A549 (cell line): Measurements from ENCODE around the gene EPN1. TPM values are rescaled to one million over a fixed set of nuclear protein-coding genes. Genes with fewer than 3 reads are reported as not detected.

Experiments
- ATAC-seq, 2 experiments: fragments of 200-7000 bp in 1 of 2; fragments of >200 bp in 1 of 2; cut with Nextera tagmentation in 1 of 2; cut with Tn5 transposase in 1 of 2; 3 replicates each; pipeline versions ENCODE4 v1.8.0 to v1.9.1; 2018 to 2020; ENCODE audit warnings: mild to moderate bottlenecking in 1 of 2, moderate library complexity in 1 of 2
- CTCF ChIA-PET: fragments of 300-600 bp; sonication (Branson Sonifier 250); formaldehyde crosslinking; extraction: SDS; loops from one replicate; lab custom pipeline; 2021; ENCODE audit warnings: antibody characterized with exemption, inconsistent platforms; lab: Yijun Ruan, JAX
- POLR2A ChIA-PET: fragments of 350-600 bp; formaldehyde crosslinking; extraction: SDS; loops from one replicate; lab custom pipeline; 2021; ENCODE audit warnings: antibody characterized with exemption, inconsistent platforms; lab: Yijun Ruan, JAX
- DNase-seq, 2 experiments: peaks; one replicate each; pipeline versions ENCODE4 v3.0.0 to v3.0.0-alpha.2; 2011 to 2016; ENCODE audit warnings: low read depth in 1 of 2, low spot score in 1 of 2
- FAIRE-seq: peaks from 2 replicates; lab custom pipeline; 2011; peaks lifted over from hg19 to GRCh38; lab: Jason Lieb, UNC
- H3K27ac ChIP-seq, 2 experiments: fragments of >200 bp; sonication (Bioruptor Twin); formaldehyde crosslinking; 3 replicates each; pipeline ENCODE4 v1.5.1; 2016 to 2017
- H3K4me1 ChIP-seq: fragments of >200 bp; sonication (Bioruptor Twin); formaldehyde crosslinking; 3 replicates; pipeline ENCODE4 v1.6.1; 2016
- H3K4me2 ChIP-seq: fragments of >200 bp; sonication (Bioruptor Twin); formaldehyde crosslinking; 3 replicates; pipeline ENCODE4 v1.6.1; 2016
- H3K4me3 ChIP-seq: fragments of >200 bp; sonication (Bioruptor Twin); formaldehyde crosslinking; 3 replicates; pipeline ENCODE4 v1.5.1; 2016
- H3K9me3 ChIP-seq: fragments of >200 bp; sonication (Bioruptor Twin); formaldehyde crosslinking; 3 replicates; pipeline ENCODE4 v1.6.1; 2016
- ATOH8 ChIP-seq: fragments of 250-450 bp; sonication (Bioruptor Pico); IDR thresholded peaks from 2 replicates; pipeline ENCODE4 v1.5.0; 2020; ENCODE audit warnings: low read depth, mild to moderate bottlenecking, moderate library complexity
- CBX2 ChIP-seq: fragments of 200-600 bp; sonication (generic); IDR thresholded peaks from 2 replicates; pipeline ENCODE4 v1.6.1; 2016; ENCODE audit warnings: low read depth, mild to moderate bottlenecking, borderline replicate concordance
- CEBPB ChIP-seq, 2 experiments: fragments of >200 bp in 1 of 2; sonication (Bioruptor Twin) in 1 of 2; formaldehyde crosslinking in 1 of 2; IDR thresholded peaks; 2 replicates each; pipeline ENCODE4 v1.6.1; 2012 to 2016
- CHD2 ChIP-seq: fragments of 150-350 bp; IDR thresholded peaks from 2 replicates; pipeline ENCODE4 v1.6.1; 2014; ENCODE audit warnings: low read length; ENCODE audit not compliant: partially characterized antibody
- CHD4 ChIP-seq: fragments of 200-600 bp; sonication (generic); IDR thresholded peaks from 2 replicates; pipeline ENCODE4 v1.6.1; 2016; ENCODE audit warnings: antibody characterized with exemption, mild to moderate bottlenecking, borderline replicate concordance
- EP300 ChIP-seq, 2 experiments: fragments of >200 bp; sonication (Bioruptor Twin); formaldehyde crosslinking; IDR thresholded peaks; 2 replicates in 1 of 2; 3 replicates in 1 of 2; pipeline ENCODE4 v1.6.1; 2016 to 2017
- ESRRA ChIP-seq: fragments of 150-350 bp; IDR thresholded peaks from 2 replicates; pipeline ENCODE4 v1.6.1; 2014; ENCODE audit warnings: mild to moderate bottlenecking, low read length, borderline replicate concordance
- FOSB ChIP-seq: fragments of 250-450 bp; sonication (Bioruptor Pico); IDR thresholded peaks from 2 replicates; pipeline ENCODE4 v1.5.0; 2020; ENCODE audit warnings: mild to moderate bottlenecking, moderate library complexity
- FOSL2 ChIP-seq, 2 experiments: fragments of 450-650 bp in 1 of 2; fragments of >200 bp in 1 of 2; sonication (Bioruptor Twin) in 1 of 2; formaldehyde crosslinking; IDR thresholded peaks; 2 replicates each; pipeline versions ENCODE4 v1.5.0 to v1.6.1; 2016 to 2020; ENCODE audit warnings: mild to moderate bottlenecking in 1 of 2, moderate library complexity in 1 of 2
- GATA3 ChIP-seq: IDR thresholded peaks from 2 replicates; pipeline ENCODE4 v1.6.1; 2012; ENCODE audit warnings: borderline replicate concordance
- HDAC2 ChIP-seq: fragments of 200-600 bp; sonication (generic); IDR thresholded peaks from 2 replicates; pipeline ENCODE4 v1.6.1; 2016
- HOXB5 ChIP-seq: fragments of 250-450 bp; sonication (Bioruptor Pico); IDR thresholded peaks from 2 replicates; pipeline ENCODE4 v1.5.0; 2020; ENCODE audit warnings: mild to moderate bottlenecking, moderate library complexity
- MAZ ChIP-seq: fragments of 150-350 bp; IDR thresholded peaks from 2 replicates; pipeline ENCODE4 v1.6.1; 2014; ENCODE audit warnings: antibody characterized with exemption, low read depth, low read length, borderline replicate concordance
- NFE2L2 ChIP-seq: fragments of 150-350 bp; conservative IDR thresholded peaks from 2 replicates; pipeline ENCODE4 v1.6.1; 2014; ENCODE audit warnings: low read length
- NPAS2 ChIP-seq: fragments of 250-450 bp; sonication (Bioruptor Pico); IDR thresholded peaks from 2 replicates; pipeline ENCODE4 v1.8.0; 2022; ENCODE audit warnings: mild to moderate bottlenecking, moderate library complexity, borderline replicate concordance
- PHF8 ChIP-seq: fragments of 200-600 bp; sonication (generic); IDR thresholded peaks from 2 replicates; pipeline ENCODE4 v1.6.1; 2016; ENCODE audit warnings: low read depth, mild to moderate bottlenecking, antibody characterized with exemption, moderate library complexity, borderline replicate concordance
- RAD21 ChIP-seq, 2 experiments: fragments of >200 bp in 1 of 2; sonication (Bioruptor Twin) in 1 of 2; formaldehyde crosslinking in 1 of 2; IDR thresholded peaks in 1 of 2; conservative IDR thresholded peaks in 1 of 2; 2 replicates in 1 of 2; 3 replicates in 1 of 2; pipeline ENCODE4 v1.6.1; 2012 to 2018; ENCODE audit warnings: inconsistent platforms in 1 of 2
- RARB ChIP-seq: fragments of 250-450 bp; sonication (Bioruptor Pico); IDR thresholded peaks from 2 replicates; pipeline ENCODE4 v1.8.0; 2021; ENCODE audit warnings: mild to moderate bottlenecking, moderate library complexity
- SMC3 ChIP-seq: fragments of >200 bp; sonication (Bioruptor Twin); formaldehyde crosslinking; IDR thresholded peaks from 3 replicates; pipeline ENCODE4 v1.6.1; 2018; ENCODE audit warnings: inconsistent platforms
- SREBF2 ChIP-seq: fragments of 450-650 bp; IDR thresholded peaks from 2 replicates; pipeline ENCODE4 v1.6.1; 2014; ENCODE audit warnings: mild to moderate bottlenecking, moderate library complexity
- TP53 ChIP-seq: fragments of 250-450 bp; sonication (Bioruptor Pico); IDR thresholded peaks from 2 replicates; pipeline ENCODE4 v1.5.0; 2021; ENCODE audit warnings: mild to moderate bottlenecking, moderate library complexity
- ZC3H11A ChIP-seq: fragments of 450-650 bp; IDR thresholded peaks from 2 replicates; pipeline ENCODE4 v1.6.1; 2014; ENCODE audit warnings: antibody characterized with exemption, mild to moderate bottlenecking
- ZFP36 ChIP-seq: fragments of 450-650 bp; IDR thresholded peaks from 2 replicates; pipeline ENCODE4 v1.6.1; 2014; ENCODE audit warnings: borderline replicate concordance; ENCODE audit not compliant: partially characterized antibody
- ZNF302 ChIP-seq: fragments of 250-450 bp; sonication (Bioruptor Pico); IDR thresholded peaks from 2 replicates; pipeline ENCODE4 v1.9.0; 2021; ENCODE audit warnings: inconsistent platforms, mild to moderate bottlenecking, moderate library complexity
- WGBS: methylation state at CpG from one replicate; pipeline ENCODE4 v1.1.6; 2017; ENCODE audit errors: missing lambda C conversion rate; 5-methylcytosine and 5-hydroxymethylcytosine counted together
- polyA plus RNA-seq, 4 experiments: library from polyadenylated mRNA; depleted of rRNA in 3 of 4; stranded (reverse); fragments of >200 nt; fragmentation: RNase III in 1 of 4; extraction: RNeasy Plus Mini Kit Qiagen cat#74134 plus additional on column Dnase treatment in 1 of 4; gene quantifications; 2 replicates in 3 of 4; 3 replicates in 1 of 4; pipeline ENCODE4 v1.2.3, GENCODE V29; 2011 to 2017
- TF ChIP-seq, protein P1 (sequence below): IDR thresholded peaks from 2 replicates; pipeline ENCODE4 v1.6.1; 2012
- TF ChIP-seq, protein P2 (sequence below): IDR thresholded peaks from 2 replicates; pipeline ENCODE4 v1.6.1; 2012

The EPN1 gene
- polyA plus RNA-seq, 2 of the 4 experiments (the other 2 are of a cell fraction), result 43.7 to 139 TPM

DNA sequence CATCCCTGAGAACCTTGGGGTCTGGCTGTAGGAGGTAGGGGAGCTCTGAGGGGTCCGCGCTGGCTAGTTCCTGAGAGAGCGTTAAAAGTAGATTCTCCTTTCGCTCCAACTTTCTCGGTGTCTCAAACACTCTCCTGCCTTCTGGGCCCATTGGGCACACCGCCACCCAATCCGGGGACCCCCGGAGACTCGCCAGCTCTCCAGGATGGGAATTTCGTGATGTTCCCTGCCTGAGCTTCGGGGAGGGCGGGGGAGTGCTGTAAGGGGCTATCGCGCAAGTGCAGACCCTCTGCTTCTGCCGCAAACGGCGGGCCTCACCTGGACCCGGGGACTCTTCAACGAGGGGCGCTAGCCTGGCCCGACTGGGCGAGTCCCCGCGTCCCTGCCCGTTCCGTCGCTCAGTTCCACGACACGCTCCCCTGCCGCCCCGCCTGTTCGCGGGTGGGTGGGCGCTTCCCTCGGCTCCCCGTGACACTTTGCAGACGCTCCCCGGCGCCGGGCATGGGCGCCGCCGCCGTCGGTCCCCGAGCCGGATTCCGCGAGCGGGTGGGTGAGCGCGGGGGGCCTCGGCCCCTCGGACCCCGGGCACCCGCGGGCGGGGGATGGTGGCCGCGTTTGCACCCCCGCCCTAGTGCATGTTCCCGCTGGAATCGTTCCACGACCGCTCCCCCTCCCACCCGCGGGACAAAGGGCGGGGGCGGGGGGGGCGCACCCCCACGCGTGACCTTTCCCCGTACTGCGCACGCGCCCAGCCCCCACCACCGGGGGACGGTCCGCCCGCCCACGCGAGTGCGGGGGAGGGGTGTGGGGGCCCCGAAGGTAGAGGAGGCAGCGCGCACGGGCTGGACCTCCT is 27.1 kb upstream of the EPN1 start, which contains the start of gene CCDC106 (continued):
- TF ChIP-seq CEBPB (IDR thresholded peaks at IDR 0.05) (no peak), RARB (CRISPR knock-in tag) (no peak), PHF8 (peak; percentile 43; the same call in 1 of the 2 replicates), CHD4 (no peak), ATOH8 (CRISPR knock-in tag) (no peak), EP300 (IDR thresholded peaks at IDR 0.05) (no peak), ZNF302 (CRISPR knock-in tag) (no peak), NFE2L2 (no peak), HOXB5 (CRISPR knock-in tag) (0 out of 2 replicates have a peak, but pooled peaks have one; percentile 15), TP53 (CRISPR knock-in tag) (no peak), ZFP36 (no peak), ZC3H11A (no peak), HDAC2 (no peak), FOSL2 (IDR thresholded peaks at IDR 0.05) (no peak), FOSL2 (CRISPR knock-in tag; IDR thresholded peaks at IDR 0.05) (no peak), CBX2 (no peak), MAZ (no peak), CHD2 (no peak), FOSB (CRISPR knock-in tag) (no peak), ESRRA (no peak), SMC3 (no peak), NPAS2 (no peak)
- TF ChIP-seq, protein P1, sequence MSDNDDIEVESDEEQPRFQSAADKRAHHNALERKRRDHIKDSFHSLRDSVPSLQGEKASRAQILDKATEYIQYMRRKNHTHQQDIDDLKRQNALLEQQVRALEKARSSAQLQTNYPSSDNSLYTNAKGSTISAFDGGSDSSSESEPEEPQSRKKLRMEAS, result peak; percentile 30; the same call in 1 of the 2 replicates
- TF ChIP-seq, protein P2, sequence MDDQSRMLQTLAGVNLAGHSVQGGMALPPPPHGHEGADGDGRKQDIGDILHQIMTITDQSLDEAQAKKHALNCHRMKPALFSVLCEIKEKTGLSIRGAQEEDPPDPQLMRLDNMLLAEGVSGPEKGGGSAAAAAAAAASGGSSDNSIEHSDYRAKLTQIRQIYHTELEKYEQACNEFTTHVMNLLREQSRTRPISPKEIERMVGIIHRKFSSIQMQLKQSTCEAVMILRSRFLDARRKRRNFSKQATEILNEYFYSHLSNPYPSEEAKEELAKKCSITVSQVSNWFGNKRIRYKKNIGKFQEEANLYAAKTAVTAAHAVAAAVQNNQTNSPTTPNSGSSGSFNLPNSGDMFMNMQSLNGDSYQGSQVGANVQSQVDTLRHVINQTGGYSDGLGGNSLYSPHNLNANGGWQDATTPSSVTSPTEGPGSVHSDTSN, result peak; percentile 61

- DNase-seq (no peak), FAIRE-seq (no peak), ATAC-seq (peak; percentile 14 to 22; a peak in 2 of 6 replicates)
- H3K27ac ChIP-seq, result peak overlapping the region; percentile 96 to 98
- H3K4me3 ChIP-seq, result peak overlapping the region; percentile 84
- H3K4me1 ChIP-seq, result peaks cover 34% of the 10 kb centered on the region
- 72% methylated on average over 24 of the region's 25 CpGs for WGBS
- CTCF ChIA-PET, result interaction anchor here (1.0 to 2.7 kb wide), 3 partner anchors 9 to 561 kb away, joined by 4 to 20 read pairs (median 7); no protein-coding TSS in a partner anchor
- POLR2A ChIA-PET, result interaction anchor here (1.4 kb wide), 1 partner anchor 368 kb away, joined by 3 read pairs; no protein-coding TSS in a partner anchor
- TF ChIP-seq SREBF2 (no peak), RAD21 (conservative IDR thresholded peaks at IDR 0.05 in 1 of 2, IDR thresholded peaks at IDR 0.05 in 1 of 2) (no peak), GATA3 (0 out of 2 replicates have a peak, but pooled peaks have one; percentile 2)
- TF ChIP-seq, protein P1, result 0 out of 2 replicates have a peak, but pooled peaks have one; percentile 6
- H3K4me2 ChIP-seq, result peak overlapping the region; percentile 98
- no peaks in the 10 kb centered on the region for H3K9me3 ChIP-seq
These were observed 26.3 kb upstream of the EPN1 start for GRCh38 chr19:55648585-55649267.
